WI38 (cell line): Measurements from ENCODE around the gene ANKRD11.

Source experiments
- H3K4me3 ChIP-seq: 2 replicates; pipeline ENCODE4 v1.5.1; 2011; ENCODE audit warnings: low read depth, mild to moderate bottlenecking, control low read depth, low read length
- TF ChIP-seq, protein P1 (sequence below): IDR thresholded peaks from 2 replicates; pipeline ENCODE4 v1.5.1; 2012; ENCODE audit warnings: low read depth, mild to moderate bottlenecking, control low read depth, low read length

ANKRD11 gene

DNA sequence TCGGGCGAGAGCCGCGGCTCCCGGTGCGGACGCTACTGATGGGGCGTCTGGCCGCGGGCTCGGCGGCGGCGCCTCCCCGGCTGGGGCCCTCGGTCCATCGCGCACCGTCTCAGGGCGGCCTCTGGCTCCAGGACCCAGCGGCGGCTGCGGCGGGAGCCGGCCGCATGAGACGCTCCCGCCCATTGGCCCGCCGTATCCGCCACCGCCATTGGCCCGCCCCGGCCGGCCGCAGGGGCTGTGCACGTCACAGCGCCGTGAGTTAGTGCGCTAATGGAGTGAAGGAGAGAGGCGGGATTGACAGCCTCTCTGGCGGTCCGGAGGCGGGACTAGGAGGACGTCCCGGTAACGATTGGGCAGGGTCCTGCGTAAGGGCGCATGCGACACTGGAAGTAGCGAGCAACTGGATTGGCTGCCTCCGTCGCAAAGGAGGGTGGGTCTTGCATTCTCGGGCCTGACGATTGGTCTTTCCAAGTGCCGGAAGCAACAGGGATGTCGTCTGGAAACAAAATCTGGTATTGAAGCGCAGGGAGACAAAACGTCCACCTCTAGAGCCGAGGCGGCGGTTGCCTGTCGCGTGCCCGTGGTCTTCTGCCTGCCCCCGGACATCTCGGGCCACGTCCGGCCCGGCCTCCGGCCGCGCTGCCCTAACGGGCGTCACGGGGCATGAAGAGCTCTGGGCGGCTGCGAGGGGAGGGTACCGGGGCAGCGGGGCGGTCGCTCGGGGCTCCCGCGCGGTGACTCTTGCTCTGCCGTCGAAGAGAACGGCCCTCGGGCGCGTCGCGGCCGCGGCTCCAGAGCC, at the start of gene ANKRD11:
TSS of gene ANKRD11 (minus strand) at position 123 of the 799 bp plus-strand sequence. CDS start 173,542 bp downstream, outside the sequence.
- TF ChIP-seq, protein P1, sequence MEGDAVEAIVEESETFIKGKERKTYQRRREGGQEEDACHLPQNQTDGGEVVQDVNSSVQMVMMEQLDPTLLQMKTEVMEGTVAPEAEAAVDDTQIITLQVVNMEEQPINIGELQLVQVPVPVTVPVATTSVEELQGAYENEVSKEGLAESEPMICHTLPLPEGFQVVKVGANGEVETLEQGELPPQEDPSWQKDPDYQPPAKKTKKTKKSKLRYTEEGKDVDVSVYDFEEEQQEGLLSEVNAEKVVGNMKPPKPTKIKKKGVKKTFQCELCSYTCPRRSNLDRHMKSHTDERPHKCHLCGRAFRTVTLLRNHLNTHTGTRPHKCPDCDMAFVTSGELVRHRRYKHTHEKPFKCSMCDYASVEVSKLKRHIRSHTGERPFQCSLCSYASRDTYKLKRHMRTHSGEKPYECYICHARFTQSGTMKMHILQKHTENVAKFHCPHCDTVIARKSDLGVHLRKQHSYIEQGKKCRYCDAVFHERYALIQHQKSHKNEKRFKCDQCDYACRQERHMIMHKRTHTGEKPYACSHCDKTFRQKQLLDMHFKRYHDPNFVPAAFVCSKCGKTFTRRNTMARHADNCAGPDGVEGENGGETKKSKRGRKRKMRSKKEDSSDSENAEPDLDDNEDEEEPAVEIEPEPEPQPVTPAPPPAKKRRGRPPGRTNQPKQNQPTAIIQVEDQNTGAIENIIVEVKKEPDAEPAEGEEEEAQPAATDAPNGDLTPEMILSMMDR, result no peak
- peak within 1 kb of the TSS; percentile 88 for H3K4me3 ChIP-seq

DNA sequence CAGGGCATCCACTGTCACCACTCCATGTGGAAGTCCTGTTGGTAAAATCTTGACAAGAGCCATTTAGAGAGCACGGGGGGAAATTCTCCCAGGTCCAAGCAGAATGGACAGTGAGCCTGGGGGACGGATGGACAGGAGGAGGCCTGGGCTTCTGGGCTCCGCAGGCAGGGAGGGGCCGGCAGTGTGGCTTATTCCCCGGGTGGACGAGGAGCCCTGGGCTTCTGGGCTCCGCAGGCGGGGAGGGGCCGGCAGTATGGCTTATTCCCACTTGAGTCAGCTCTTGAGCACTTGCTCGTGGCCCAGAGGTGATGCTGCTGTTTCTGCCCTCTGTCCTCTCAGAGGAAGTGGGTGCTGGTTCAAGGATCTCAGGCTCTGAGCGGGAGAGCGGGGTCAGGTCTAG, 47.9 kb upstream of the ANKRD11 start:
- TF ChIP-seq, protein P1, result no peak

DNA sequence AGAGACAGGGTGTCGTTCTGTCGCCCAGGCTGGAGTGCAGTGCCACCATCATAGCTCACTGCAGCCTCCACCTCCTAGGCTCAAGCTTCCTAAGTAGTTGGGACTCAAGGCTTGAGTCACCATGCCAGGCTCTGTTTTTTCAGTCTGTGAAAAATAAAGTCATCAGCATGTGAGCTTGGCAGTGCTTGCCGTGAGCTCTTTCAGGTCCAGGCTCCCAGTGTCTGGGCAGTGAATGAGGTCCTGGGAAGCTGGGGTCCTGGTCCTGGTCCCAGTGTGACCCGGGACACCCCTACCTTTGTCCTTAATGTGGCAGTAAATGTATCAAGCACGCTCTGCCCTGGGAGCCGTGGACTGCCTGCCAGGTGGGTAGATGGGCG, 47.2 kb upstream of the ANKRD11 start:
- TF ChIP-seq, protein P1, result no peak
- H3K4me3 ChIP-seq, result no peak overlapping the region

More for the DNA sequence above, 47.9 kb upstream of the ANKRD11 start:
- H3K4me3 ChIP-seq, result no peak overlapping the region

DNA sequence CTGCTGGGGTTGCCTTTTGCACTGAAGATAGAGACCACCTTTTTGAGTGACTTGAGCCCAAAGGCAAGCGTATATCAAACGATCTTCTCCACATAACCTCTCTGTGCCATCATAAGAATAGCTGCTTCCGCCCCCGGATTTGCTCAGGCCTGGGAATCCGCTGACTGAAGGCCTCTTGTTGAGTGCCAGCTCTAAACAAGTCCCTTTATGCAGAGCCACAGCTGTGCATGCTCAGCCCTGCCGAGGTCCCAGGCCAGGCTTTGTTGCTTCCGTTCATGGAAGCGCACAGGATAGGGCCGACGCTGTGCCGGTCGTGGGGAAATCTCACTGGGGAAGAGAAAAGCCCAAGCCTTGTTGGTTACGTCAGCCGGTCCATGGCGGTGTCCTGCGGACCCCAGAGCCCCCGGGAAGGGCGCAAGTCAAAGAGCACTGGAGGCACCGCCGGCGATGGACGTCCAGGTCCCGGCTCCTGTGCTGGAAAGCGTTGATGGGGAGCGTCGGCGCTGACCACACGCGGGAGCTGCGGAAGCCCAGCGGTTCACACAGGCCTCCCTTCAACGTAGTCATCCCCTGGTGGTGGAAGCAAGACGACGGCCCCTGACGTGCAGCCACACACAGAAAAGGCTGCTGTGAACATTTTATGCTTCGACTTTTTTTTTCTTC, 46.7 kb upstream of the ANKRD11 start:
- TF ChIP-seq, protein P1, result no peak
- no peak overlapping the region for H3K4me3 ChIP-seq

DNA sequence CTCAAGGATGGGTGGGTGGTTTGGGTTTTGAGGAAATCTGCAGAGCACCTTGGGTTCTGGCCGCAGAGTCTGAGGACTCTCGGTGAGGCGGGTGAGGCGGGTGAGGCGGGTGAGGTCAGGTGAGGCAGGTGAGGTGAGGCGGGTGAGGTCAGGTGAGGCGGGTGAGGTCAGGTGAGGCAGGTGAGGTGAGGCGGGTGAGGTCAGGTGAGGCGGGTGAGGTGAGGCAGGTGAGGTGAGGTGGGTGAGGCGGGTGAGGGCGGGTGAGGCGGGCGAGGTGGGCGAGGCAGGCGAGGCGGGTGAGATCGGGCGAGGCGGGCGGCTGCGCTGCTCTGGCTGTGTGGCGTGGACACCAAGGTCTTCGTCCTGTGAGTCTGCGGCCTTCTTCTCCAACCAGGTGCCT, 46.0 kb upstream of the ANKRD11 start:
- TF ChIP-seq, protein P1, result no peak
- no peak overlapping the region for H3K4me3 ChIP-seq

DNA sequence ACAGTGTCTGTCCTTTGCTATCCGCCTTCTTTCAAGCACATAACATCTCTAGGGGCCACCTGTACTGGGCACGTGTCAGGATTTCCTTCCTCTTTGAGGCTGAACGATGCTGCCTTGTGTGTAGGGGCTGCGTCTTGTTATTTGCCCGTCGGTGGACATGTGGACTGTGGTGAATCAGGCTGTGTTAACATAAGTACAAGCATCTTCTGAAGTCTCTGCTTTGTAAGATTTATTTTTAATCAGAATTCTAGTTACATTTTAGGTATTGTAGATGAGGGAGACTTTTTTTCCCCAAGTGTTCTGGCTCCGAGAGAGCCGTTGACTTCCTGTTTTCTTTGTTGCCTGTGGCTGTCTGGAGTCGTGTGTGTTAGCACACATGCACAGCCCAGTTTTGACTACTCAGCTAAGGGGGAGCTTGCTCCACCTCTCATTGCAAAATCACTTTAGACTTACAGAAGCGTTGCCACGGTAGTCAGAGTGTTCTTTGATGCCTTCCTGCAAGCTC, 43.9 kb upstream of the ANKRD11 start:
- no peak overlapping the region for H3K4me3 ChIP-seq
- TF ChIP-seq, protein P1, result no peak
